Measurements from ENCODE around the gene NLGN4X. TPM values are rescaled to one million over a fixed set of nuclear protein-coding genes. Genes with fewer than 3 reads are reported as not detected.

The NLGN4X gene
- total RNA-seq, 1 experiment from 2014 or later = not detected

DNA sequence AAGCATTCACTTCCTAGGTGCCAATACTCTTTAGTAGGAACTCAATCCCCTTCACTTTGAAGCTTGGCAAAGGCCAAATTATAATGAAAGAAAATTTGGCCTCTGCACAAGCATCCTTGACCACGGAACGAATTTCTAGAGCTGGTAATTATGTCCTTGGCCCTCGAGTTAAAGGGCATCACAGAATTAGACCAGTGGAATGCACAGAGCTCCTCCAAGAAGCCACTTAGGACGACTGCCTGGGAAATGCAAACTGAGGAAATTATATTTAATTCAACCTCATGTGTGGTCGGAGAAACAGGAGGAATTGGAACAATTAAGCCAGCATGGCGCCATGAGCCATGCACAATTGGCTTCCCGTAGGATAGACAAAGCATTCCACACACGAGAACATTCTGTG lies 59.3 kb downstream of the NLGN4X start:
- in situ Hi-C loops (cut with HindIII; ENCODE audit: low sequenced_read_pairs) = no loop called here
- no peak for DNase-seq (ENCODE audit: low spot score)

DNA sequence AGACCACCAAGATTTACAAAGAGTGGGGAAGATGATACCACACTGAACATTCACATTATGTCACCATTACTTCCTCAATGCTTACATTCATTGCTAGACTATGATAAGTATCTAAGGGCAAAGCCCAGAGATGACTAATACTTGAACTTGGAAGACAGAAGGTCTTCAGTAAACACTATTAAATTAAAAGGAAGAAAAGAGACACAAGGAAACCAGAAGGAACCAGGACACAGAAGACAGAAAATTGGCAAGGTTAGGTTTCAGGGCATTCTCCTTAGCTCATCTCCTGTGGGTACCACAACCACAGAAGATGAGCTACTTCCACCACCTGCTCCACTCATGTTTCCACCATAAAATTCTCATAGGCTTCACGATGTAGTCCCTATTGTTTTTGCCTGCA lies 64.9 kb downstream of the NLGN4X start:
- DNase-seq (ENCODE audit: low spot score) = no peak
- in situ Hi-C loops (cut with HindIII; ENCODE audit: low sequenced_read_pairs) = no loop called here

DNA sequence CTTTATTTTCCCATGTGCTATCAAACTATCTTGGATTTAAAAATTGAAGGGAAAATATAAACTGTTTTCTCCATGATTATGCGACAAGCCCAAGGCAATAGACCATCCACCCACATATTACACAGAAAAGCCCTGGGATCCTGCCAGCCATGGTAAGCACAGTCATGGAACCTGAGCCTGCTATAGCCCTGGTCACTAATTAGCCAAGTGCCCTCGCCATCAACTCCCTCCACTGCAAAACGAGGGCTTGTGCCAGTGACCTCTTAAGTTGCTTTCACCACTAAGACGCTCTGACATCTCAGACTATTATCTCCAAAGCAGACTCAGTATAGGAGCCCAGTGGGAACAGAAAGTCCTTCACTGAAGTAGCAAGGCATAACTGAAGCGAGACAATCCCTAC lies 69.2 kb downstream of the NLGN4X start:
- DNase-seq (ENCODE audit: low spot score) = peak; percentile 20
- in situ Hi-C loops (cut with HindIII; ENCODE audit: low sequenced_read_pairs) = no loop called here

DNA sequence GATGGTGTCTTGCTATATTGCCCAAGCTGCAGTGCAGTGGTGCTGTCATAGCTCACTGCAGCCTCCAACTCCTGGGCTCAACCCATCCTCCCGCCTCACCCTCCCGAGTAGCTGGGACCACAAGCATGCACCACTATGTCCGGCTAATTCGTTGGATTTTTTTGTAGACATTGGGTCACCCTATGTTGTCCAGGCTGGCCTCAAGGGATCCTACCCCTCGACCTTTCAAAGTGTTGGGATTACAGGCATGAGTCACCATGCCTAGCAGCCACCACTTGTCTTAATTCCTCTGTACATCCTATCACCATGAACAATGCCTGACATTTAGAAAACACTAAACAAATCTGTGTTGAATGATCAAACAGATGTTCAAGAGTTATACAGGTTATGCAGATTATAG lies 76.7 kb downstream of the NLGN4X start:
- DNase-seq (ENCODE audit: low spot score) = no peak
- in situ Hi-C loops (cut with HindIII; ENCODE audit: low sequenced_read_pairs) = no loop called here

DNA sequence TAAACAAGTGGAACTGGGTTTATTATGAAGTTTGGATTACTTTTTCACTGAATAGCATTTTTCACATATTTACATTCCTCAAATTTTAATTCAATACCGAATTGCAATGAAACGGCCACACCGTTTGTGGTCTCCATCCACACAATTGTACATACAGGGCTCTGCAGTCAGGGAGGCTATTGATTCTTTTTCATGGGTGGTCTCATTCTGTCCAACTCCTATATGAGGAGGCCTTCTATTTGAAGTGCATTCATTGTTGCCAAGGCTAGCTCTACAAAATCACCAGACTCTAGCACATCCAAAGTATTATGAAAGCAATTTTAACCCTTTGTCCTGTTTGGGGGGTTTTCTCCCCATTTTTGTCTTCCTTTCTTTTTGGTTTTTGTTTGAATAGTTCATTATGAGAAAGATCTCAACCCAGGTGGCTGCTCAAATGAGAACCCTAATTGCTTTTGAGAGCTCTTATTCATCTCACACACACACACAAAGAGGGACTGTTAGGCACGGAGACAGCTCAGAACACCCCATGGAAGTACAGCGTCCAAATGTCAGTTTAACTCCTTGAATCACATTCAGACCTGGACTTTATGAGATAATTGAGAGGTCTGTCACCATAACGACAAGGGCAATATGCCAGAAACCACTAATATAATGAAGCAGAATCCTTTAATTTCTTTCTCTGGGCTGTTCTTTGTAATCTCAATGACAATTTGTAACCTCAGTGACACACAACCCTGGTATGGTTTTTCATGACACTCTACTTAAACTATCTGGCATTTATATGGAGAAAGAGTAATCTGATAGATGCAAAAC lies 79.4 kb downstream of the NLGN4X start:
- in situ Hi-C loops (cut with HindIII; ENCODE audit: low sequenced_read_pairs) = no loop called here

DNA sequence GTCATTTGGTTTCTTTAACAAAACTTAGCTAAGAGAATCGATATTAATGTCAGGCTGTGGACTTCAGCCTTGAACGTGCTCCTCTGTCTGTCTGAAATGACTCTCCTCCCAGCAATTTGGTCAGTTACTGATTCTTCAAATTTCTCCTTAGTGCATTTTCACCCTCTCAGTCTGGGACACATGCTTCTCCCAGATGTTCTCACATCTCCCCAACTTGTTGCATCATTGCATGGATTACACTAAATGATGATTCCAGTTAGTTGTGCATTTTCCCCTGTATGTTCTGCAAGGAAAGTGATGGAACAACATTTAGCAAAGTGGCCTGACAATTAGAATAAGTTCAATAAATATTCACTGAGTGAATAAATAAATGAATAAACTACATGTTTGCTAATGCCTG lies 94.4 kb downstream of the NLGN4X start:
- DNase-seq (ENCODE audit: low spot score) = no peak
- in situ Hi-C loops (cut with HindIII; ENCODE audit: low sequenced_read_pairs) = no loop called here

More for the DNA sequence above, 79.4 kb downstream of the NLGN4X start:
- DNase-seq (ENCODE audit: low spot score) = no peak

DNA sequence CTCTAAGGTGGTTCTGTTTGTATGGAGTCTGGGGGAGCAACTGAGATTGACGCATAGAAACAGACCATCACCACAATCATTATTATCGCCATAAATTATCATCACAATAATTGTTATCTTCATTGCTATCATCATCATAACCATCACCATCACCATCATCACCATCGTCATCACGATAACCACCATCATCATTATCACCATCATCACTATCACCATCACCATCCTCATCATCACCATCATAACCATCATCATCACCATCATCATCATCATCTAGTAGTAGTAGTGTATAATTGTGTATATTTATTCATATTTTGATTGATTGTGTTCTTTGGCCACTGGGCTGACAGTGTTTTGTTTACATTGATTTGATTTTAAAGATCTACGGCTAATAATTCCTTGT lies 95.7 kb downstream of the NLGN4X start:
- DNase-seq (ENCODE audit: low spot score) = no peak
- in situ Hi-C loops (cut with HindIII; ENCODE audit: low sequenced_read_pairs) = no loop called here

DNA sequence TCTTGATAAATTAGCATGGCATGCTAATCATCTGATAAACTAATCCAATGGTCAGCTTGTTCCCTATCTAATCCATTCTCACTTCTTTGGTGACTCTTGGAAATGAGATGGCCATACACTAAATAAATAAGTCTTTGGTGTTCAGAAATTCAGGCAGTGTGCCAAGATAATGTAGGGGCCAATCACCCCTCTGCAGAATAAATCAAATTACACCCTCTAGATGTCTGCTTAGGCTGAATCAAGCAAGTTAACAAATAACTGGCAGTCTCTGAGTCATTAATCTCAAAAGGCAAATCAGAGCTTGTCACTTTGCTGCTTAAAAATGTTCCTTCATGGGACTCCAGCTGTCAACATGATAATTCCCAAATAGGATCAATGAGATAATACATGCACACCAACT lies 97.4 kb downstream of the NLGN4X start:
- in situ Hi-C loops (cut with HindIII; ENCODE audit: low sequenced_read_pairs) = no loop called here
- no peak for DNase-seq (ENCODE audit: low spot score)

DNA sequence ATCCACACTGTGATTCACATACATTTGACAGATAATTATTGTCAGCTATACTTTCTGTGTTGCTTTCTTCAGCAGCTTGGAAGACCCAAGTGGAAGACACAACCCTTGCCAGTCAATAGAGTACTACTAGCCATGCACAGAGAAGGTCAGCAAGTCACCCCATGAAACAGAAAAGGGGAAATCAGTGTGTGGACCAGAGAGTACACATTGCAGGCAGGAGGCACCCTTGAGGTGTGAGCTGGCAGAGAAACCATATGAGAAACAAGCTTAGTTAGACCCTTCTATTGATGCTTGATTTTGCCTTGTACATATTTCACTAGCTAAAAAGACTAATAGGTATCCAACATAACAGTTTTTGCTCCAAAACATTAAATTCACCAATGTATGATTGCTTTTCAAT lies 99.5 kb downstream of the NLGN4X start:
- in situ Hi-C loops (cut with HindIII; ENCODE audit: low sequenced_read_pairs) = no loop called here
- no peak for DNase-seq (ENCODE audit: low spot score)

DNA sequence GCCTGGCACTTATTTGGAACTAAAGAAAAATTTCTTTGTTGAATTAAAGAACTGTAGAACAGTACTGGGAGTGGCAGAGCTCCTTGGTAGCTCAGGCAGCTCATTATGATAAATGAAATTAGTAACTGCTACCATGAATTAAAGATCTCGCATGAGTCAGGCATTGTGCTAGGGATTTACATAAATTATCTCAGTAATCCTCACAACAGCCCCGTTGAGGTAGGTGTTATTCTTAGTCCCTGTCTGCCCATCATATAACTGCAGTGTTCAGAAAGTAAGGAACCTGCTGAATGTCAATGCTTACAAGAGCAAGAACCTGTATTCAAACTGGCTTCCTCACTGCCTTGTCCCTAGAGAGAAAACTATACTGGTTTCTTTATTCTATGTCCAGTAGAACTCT lies 108.3 kb downstream of the NLGN4X start:
- no peak for DNase-seq (ENCODE audit: low spot score)
- in situ Hi-C loops (cut with HindIII; ENCODE audit: low sequenced_read_pairs) = no loop called here

DNA sequence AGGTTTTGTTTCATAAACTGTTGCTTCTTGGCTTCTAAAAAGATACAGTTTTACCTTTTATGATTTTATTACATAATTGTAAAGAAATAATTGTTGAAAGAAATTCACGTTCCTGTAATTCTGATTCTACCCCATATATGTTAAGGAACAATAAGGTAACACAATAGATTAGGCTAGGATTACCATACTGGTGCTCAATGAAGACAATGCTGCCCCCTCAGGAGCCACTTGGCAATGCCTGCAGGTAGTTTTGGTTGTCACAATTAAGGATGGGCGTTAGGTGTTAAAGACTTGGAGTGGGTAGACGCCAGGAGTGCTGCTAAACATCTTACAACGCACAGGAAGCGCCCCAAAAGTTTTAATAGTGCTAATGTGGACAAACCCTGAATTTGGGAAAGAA lies 133.2 kb downstream of the NLGN4X start:
- in situ Hi-C loops (cut with HindIII; ENCODE audit: low sequenced_read_pairs) = no loop called here
- DNase-seq (ENCODE audit: low spot score) = no peak

DNA sequence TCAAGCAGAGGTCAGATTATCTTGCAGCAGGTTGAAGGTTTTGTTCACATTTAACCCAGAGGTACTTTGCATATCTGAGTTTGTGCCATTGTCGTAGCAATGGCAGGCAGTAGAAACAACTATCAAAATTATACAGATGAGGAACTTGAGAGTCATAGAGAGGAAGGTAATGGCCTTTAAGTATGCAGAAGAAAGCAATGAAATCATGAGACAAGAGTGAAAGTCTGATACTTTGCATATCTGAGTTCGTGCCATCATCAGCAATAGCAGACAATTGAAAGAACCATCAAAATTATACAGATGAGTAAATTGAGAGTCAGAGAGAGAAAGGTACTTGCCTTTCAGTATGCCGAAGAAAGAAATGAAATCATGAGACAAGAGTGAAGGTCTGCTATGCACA lies 154.1 kb downstream of the NLGN4X start:
- in situ Hi-C loops (cut with HindIII; ENCODE audit: low sequenced_read_pairs) = no loop called here
- DNase-seq (ENCODE audit: low spot score) = no peak

DNA sequence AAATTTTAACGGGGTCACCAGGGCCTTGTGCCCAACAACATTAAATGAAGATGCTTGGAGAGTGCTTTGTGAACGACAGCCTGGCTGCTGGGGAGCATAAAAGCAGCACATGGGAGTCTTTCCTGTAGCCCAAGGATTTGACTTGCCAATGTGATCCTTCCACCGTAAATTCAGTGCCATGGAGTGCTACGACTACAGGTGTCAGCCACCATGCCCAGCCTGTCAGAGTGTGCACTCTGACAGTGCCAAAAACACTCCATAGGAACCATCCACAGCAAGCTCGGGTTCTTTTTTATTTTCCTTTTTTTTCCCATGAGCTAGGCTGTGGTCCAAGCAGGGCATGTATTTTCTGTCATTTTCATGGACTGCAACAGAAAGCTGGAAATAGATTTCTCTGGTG lies 156.9 kb downstream of the NLGN4X start:
- DNase-seq (ENCODE audit: low spot score) = peak; percentile 74
- in situ Hi-C loops (cut with HindIII; ENCODE audit: low sequenced_read_pairs) = no loop called here

DNA sequence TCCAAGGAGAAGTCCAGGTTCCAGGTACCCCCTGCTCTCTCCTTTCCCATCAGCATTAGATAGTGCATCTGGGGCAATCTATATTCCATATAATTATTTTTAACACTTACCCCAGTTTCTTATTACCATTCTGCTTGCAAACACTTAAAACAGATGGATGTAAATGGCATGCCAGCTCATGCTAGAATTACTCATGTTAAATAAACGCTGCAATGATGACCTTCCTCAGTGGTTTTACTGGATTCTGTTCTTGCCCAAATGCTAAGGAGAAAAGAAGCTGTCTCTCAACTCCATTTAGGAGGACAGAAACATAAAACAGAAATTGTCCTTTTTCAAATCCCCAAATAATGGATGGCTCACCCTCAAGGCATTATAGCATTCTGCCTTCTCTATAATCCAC lies 161.1 kb downstream of the NLGN4X start:
- in situ Hi-C loops (cut with HindIII; ENCODE audit: low sequenced_read_pairs) = no loop called here
- DNase-seq (ENCODE audit: low spot score) = no peak

DNA sequence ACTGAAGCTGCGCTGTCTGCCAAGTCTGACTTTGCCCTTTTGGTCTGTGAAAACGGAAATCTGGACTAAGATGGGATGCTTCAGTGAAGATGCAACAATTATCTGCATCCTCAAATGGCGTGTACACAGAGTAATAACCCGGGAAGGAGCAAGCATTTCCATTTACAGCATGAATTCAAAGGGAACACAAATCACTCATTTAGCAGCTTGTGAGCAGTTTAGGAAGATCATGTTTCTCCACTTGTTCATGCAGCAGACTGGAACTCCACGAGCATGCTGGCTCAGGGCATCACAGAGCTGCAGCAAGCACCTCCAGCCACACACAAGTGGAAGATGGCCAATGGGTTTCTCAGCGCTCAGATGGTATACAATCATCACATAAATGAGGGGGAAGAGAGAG lies 175.5 kb downstream of the NLGN4X start:
- DNase-seq (ENCODE audit: low spot score) = peak; percentile 80
- in situ Hi-C loops (cut with HindIII; ENCODE audit: low sequenced_read_pairs) = no loop called here

DNA sequence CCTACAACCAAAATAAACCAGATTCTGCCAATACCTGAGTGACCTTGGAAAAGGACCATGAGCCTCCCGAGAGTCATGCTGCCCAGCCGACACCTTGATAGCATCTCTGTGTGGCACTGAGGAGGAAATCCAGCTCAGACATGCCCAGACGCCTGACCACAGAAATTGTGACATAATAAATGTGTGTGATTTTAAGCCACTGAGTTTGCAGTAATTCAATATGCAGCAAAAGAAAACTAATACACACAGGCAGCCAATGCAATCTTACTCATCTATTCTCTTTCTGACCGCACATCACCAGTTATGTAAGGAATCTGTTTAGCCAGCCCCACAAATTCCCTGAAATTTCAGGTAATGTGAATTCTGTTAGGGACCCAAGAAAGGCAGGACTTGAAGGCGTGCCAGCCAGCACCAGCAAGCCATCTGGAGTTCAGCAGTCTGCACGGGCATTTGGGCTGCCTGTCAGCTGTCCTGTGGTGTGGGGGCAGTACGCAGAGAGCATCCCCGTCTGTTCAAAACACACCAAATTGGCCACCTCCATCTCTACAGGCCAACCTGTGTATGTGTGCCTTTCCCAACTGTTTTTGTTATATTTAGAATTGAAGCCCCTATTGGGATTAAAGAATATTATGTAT lies 176.4 kb downstream of the NLGN4X start:
- DNase-seq (ENCODE audit: low spot score) = peak; percentile 94
- in situ Hi-C loops (cut with HindIII; ENCODE audit: low sequenced_read_pairs) = no loop called here

DNA sequence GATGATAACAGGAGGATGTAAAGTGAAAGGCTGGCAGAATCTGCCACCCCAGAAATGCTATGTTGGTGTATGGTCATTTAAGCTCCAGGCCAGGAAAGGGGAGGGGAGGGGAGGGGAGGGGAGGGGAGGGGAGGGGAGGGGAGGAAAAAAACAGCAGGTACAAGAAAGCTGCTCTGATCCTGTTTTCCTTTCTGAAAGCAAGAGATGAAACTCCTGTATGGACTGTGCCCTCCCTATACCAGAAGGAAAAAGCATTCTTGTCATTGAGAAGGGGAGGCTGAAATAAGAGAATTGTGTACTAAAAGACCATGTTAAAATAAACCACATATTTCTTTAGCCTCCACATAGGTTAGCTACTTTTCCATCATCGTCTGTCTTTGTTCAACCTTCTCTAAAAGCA lies 179.5 kb downstream of the NLGN4X start:
- DNase-seq (ENCODE audit: low spot score) = no peak
- in situ Hi-C loops (cut with HindIII; ENCODE audit: low sequenced_read_pairs) = no loop called here

DNA sequence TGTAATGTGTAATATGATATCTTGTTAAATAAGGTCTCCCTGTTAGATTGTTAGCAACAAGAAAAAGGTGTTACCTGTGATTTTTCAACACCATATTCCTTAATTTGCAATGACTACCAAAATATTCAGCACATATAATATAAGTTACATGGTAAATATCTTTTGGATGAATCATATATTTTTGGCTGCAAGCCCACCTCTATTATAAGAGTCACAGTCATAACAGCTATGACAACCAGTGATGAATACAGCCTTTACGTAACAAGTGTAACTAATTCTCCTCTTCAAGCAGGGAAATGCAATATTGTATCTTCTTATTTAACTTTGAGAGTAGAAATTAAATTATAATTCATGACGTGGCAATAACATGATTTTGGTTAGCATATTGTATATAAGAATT lies 187.0 kb downstream of the NLGN4X start:
- no peak for DNase-seq (ENCODE audit: low spot score)
- in situ Hi-C loops (cut with HindIII; ENCODE audit: low sequenced_read_pairs) = no loop called here

DNA sequence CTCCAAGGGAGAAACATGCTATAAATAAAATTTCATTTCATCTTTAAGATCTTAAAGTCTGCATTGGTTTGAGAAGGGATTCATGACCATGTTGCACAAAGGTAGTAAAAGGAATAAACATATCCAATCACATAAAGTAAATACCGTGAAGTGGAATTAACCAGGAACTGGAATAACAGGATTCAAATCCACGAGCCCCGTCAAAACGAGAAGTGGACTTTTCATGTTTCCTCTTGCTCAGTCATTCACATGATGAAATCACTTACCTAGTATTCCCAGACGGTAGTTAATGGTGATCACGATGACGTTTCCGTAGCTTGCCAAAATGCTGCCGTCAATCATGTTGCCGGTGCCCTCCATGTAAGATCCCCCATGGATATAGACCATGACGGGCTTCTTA lies 199.7 kb downstream of the NLGN4X start:
- no peak for DNase-seq (ENCODE audit: low spot score)
- in situ Hi-C loops (cut with HindIII; ENCODE audit: low sequenced_read_pairs) = no loop called here

DNA sequence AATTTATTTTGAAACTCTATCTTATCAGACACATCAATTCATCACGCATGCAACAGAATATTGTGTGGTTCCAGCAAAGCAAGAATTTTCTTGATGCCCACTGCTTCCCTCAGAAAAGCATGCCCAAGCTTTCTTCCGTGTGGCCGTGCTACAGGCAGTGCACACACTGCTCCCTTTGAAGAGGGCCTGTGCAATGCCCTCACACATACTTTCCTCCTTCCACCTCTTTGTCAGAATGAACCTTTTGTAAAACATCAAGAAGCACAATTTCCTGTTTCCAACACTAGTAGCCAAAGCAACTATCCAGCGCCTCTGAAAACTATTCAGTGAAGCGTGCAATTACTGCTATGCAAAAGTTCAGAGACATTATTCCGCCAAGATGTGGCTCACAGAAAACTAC lies 201.7 kb downstream of the NLGN4X start:
- in situ Hi-C loops (cut with HindIII; ENCODE audit: low sequenced_read_pairs) = no loop called here
- DNase-seq (ENCODE audit: low spot score) = no peak

DNA sequence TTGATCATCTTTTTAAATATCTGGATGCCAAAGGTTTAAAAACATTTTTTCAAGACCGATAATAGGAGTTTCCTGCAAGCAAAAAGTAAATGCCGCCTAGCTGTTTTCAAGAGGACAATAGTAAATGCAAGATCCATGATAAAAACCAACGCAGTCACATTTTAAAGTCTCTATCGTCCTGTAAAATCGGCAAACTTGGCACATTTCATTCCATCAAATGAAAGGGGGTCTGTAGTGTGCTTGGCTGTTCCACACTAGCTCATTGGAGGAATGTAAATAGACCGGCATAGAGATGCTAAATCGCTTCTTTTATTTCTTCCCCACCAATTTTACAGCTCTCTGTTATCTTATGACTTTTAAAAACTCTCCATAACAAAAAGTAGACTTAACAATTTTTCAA lies 202.2 kb downstream of the NLGN4X start:
- in situ Hi-C loops (cut with HindIII; ENCODE audit: low sequenced_read_pairs) = no loop called here

More for the DNA sequence above, 202.2 kb downstream of the NLGN4X start:
- no peak for DNase-seq (ENCODE audit: low spot score)

All from G401 (cell line).